Measurements from ENCODE around the gene DHX40.

GRCh38 chr17:59521465-59522126, 43.8 kb upstream of the DHX40 start:
- TF ChIP-seq POLR2AphosphoS5 (IDR thresholded peaks at IDR 0.05; ENCODE audit: low read depth, low read length) (no peak), TAF1 (IDR thresholded peaks at IDR 0.05; ENCODE audit: borderline replicate concordance, insufficient read depth, low read length) (no peak), SIN3A (IDR thresholded peaks at IDR 0.05; ENCODE audit: borderline replicate concordance, insufficient read depth, low read length) (no peak), REST (IDR thresholded peaks at IDR 0.05; ENCODE audit: insufficient read depth in 1 of 2, low read depth in 2 of 2, low read length in 2 of 2) (no peak), FOXP2 (optimal IDR thresholded peaks at IDR 0.05; ENCODE audit: borderline replicate concordance, extremely low read depth, extremely low read length, insufficient read depth) (no peak)
